CD14-positive monocyte (primary cell): ENCODE results near the gene SDF2. TPM values are rescaled to one million over a fixed set of nuclear protein-coding genes. Genes with fewer than 3 reads are reported as not detected.
A peak's percentile ranks its signal among the peaks of the same experiment; 100 is the strongest.

Experiments used
- DNase-seq, 3 donors: peaks; one replicate each; pipeline ENCODE4 v3.0.0-alpha.2; 2011 to 2022
- H2AFZ ChIP-seq: 2 replicates; pipeline ENCODE4 v1.6.0; 2012; ENCODE audit warnings: mild to moderate bottlenecking, low read depth, low read length, inconsistent platforms; ENCODE audit not compliant: insufficient read depth, poor library complexity, severe bottlenecking
- H3K27ac ChIP-seq, 2 donors: 1 replicate in 1 of 2; 2 replicates in 1 of 2; pipeline ENCODE4 v1.5.1; 2012 to 2013; ENCODE audit warnings: low read length in 2 of 2, control low read depth in 1 of 2, inconsistent platforms in 1 of 2, low read depth in 1 of 2, mild to moderate bottlenecking in 1 of 2
- H3K27me3 ChIP-seq, 2 donors: one replicate each; pipeline versions ENCODE4 v1.6.0 to v1.6.1; 2011 to 2013; ENCODE audit warnings: low read length in 2 of 2; ENCODE audit not compliant: control insufficient read depth in 2 of 2, insufficient read depth in 2 of 2
- H3K36me3 ChIP-seq, 2 donors: replicated peaks in 1 of 2; 1 replicate in 1 of 2; 2 replicates in 1 of 2; pipeline versions ENCODE4 v1.5.1 to v1.6.1; 2012 to 2013; ENCODE audit warnings: low read length in 2 of 2, control low read depth in 1 of 2, inconsistent platforms in 1 of 2, mild to moderate bottlenecking in 1 of 2; ENCODE audit not compliant: insufficient read depth in 2 of 2, control insufficient read depth in 1 of 2
- H3K4me1 ChIP-seq, 2 donors: 1 replicate in 1 of 2; 2 replicates in 1 of 2; pipeline versions ENCODE4 v1.5.1 to v1.6.1; 2012 to 2013; ENCODE audit warnings: low read length in 2 of 2, control low read depth in 1 of 2, inconsistent platforms in 1 of 2, mild to moderate bottlenecking in 1 of 2, moderate library complexity in 1 of 2; ENCODE audit not compliant: insufficient read depth in 2 of 2, control insufficient read depth in 1 of 2
- H3K4me2 ChIP-seq: replicated peaks from 2 replicates; pipeline ENCODE3; 2012; ENCODE audit warnings: low read length, moderate library complexity, mild to moderate bottlenecking; ENCODE audit not compliant: poor library complexity, severe bottlenecking; ENCODE audit errors: extremely low read depth
- H3K4me3 ChIP-seq, 3 experiments: fragments of 200-600 bp in 1 of 3; sonication (generic) in 1 of 3; replicated peaks in 1 of 3; 1 replicate in 2 of 3; 2 replicates in 1 of 3; pipeline ENCODE4 v1.5.1; 2011 to 2013; ENCODE audit warnings: low read length in 3 of 3, mild to moderate bottlenecking in 3 of 3, control low read depth in 2 of 3, low read depth in 2 of 3, inconsistent platforms in 1 of 3, moderate library complexity in 1 of 3
- H3K79me2 ChIP-seq: 2 replicates; pipeline ENCODE4 v1.6.0; 2012; ENCODE audit warnings: mild to moderate bottlenecking, control low read depth, inconsistent platforms, low read length, moderate library complexity; ENCODE audit not compliant: insufficient read depth
- H3K9ac ChIP-seq: 2 replicates; pipeline ENCODE4 v1.6.0; 2017; ENCODE audit warnings: low read length, mild to moderate bottlenecking; ENCODE audit not compliant: insufficient read depth, poor library complexity, severe bottlenecking
- H3K9me3 ChIP-seq, 2 donors: replicated peaks in 1 of 2; 1 replicate in 1 of 2; 2 replicates in 1 of 2; pipeline versions ENCODE4 v1.5.1 to v1.6.1; 2012 to 2013; ENCODE audit warnings: low read length in 2 of 2, control low read depth in 1 of 2; ENCODE audit not compliant: control insufficient read depth in 1 of 2, insufficient read depth in 1 of 2
- H4K20me1 ChIP-seq: 2 replicates; pipeline ENCODE4 v1.6.0; 2012; ENCODE audit warnings: mild to moderate bottlenecking, low read length, control low read depth, moderate library complexity; ENCODE audit not compliant: insufficient read depth
- H3K27ac Mint-ChIP-seq, 7 donors: one replicate each; pipeline ENCODE4 v1.8.0; 2020; ENCODE audit warnings: mild to moderate bottlenecking in 7 of 7, mixed read lengths in 7 of 7, moderate library complexity in 6 of 7, inconsistent platforms in 2 of 7
- H3K27me3 Mint-ChIP-seq, 3 donors: one replicate each; pipeline ENCODE4 v1.8.0; 2021 to 2022; ENCODE audit warnings: low read depth in 3 of 3, mild to moderate bottlenecking in 3 of 3, mixed read lengths in 3 of 3, moderate library complexity in 3 of 3, inconsistent platforms in 1 of 3
- H3K36me3 Mint-ChIP-seq, 2 donors: one replicate each; pipeline ENCODE4 v1.8.0; 2020; ENCODE audit warnings: mixed read lengths in 2 of 2, inconsistent platforms in 1 of 2, mild to moderate bottlenecking in 1 of 2
- H3K4me1 Mint-ChIP-seq: one replicate; pipeline ENCODE4 v1.8.0; 2020; ENCODE audit warnings: mild to moderate bottlenecking, mixed read lengths
- H3K4me3 Mint-ChIP-seq, 2 donors: one replicate each; pipeline ENCODE4 v1.8.0; 2020; ENCODE audit warnings: mild to moderate bottlenecking in 2 of 2, mixed read lengths in 2 of 2, moderate library complexity in 1 of 2
- H3K9me3 Mint-ChIP-seq, 7 donors: one replicate each; pipeline ENCODE4 v1.8.0; 2020 to 2022; ENCODE audit warnings: mixed read lengths in 7 of 7, mild to moderate bottlenecking in 6 of 7, moderate library complexity in 6 of 7, inconsistent platforms in 2 of 7
- CTCF ChIP-seq: fragments of 200-600 bp; IDR thresholded peaks from one replicate; pipeline ENCODE4 v1.8.0; 2022; ENCODE audit warnings: antibody characterized with exemption, mild to moderate bottlenecking
- WGBS: methylation state at CpG from one replicate; pipeline ENCODE4 v1.1.5; 2013; ENCODE audit warnings: missing lambda C conversion rate; ENCODE audit not compliant: insufficient coverage; 5-methylcytosine and 5-hydroxymethylcytosine counted together
- intact Hi-C, 2 donors: fragments of 100-400 bp; cut with micrococcal nuclease; formaldehyde crosslinking; loops; one replicate each; pipeline versions ENCODE4 v1.15.0 to v1.15.1; 2023
- polyA plus RNA-seq, 3 donors: library from polyadenylated mRNA; depleted of rRNA in 1 of 3; unstranded in 2 of 3; stranded (reverse) in 1 of 3; fragments of 300-500 nt in 2 of 3; fragments of >200 nt in 1 of 3; fragmentation: Illumina TruSeq in 2 of 3; gene quantifications; 1 replicate in 2 of 3; 2 replicates in 1 of 3; pipeline ENCODE4 v1.2.3, GENCODE V29; 2012 to 2021

Gene SDF2
- polyA plus RNA-seq, 3 donors = 52.9 to 103 (median 84.5) TPM

- Histone ChIP-seq H3K9ac (no peak overlapping the region), H4K20me1 (peaks cover 69% of the 10 kb centered on the region), H3K4me3 (no peak overlapping the region), H3K9me3 (no peaks in the 10 kb centered on the region), H3K4me2 (no peak overlapping the region), H3K4me1 (peaks cover 7% of the 10 kb centered on the region in 2 donors), H2AFZ (no peak overlapping the region), H3K27ac (no peak overlapping the region), H3K79me2 (peaks cover 61% of the 10 kb centered on the region), H3K36me3 (peaks cover 46 to 76% of the 10 kb centered on the region in 2 donors), H3K27me3 (no peaks in the 10 kb centered on the region)
- H3K9me3 Mint-ChIP-seq = no peaks in the 10 kb centered on the region
- no peak for TF ChIP-seq CTCF
- no peaks in the 10 kb centered on the region for H3K27me3 Mint-ChIP-seq
- intact Hi-C loops = no loop called here
- peak overlapping the region in 1 of 7 donors; percentile 68 for H3K27ac Mint-ChIP-seq
- H3K4me3 Mint-ChIP-seq = no peak overlapping the region
- WGBS = 80% methylated on average over 1 of the region's 1 CpG
- H3K36me3 Mint-ChIP-seq = peaks cover 50 to 52% of the 10 kb centered on the region in 2 donors
- peaks cover 20% of the 10 kb centered on the region for H3K4me1 Mint-ChIP-seq
- DNase-seq = no peak
Measured at GRCh38 chr17:28667870-28668269, 6.2 kb upstream of the SDF2 start.

GRCh38 chr17:28665994-28666393 lies 4.3 kb upstream of the SDF2 start:
- peaks cover 0 to 2% (median 0%) of the 10 kb centered on the region in 7 donors for H3K9me3 Mint-ChIP-seq
- peaks cover 0 to 2% (median 0%) of the 10 kb centered on the region in 3 donors for H3K27me3 Mint-ChIP-seq
- intact Hi-C loops = no loop called here
- Histone ChIP-seq H3K4me1 (peaks cover 15 to 16% of the 10 kb centered on the region in 2 donors), H3K79me2 (peaks cover 80% of the 10 kb centered on the region), H3K27ac (peak overlapping the region in 1 of 2 donors; percentile 44), H3K36me3 (peaks cover 27 to 57% of the 10 kb centered on the region in 2 donors), H3K4me2 (no peak overlapping the region), H3K9ac (no peak overlapping the region), H3K9me3 (no peaks in the 10 kb centered on the region), H4K20me1 (peaks cover 57% of the 10 kb centered on the region), H3K27me3 (no peaks in the 10 kb centered on the region), H2AFZ (no peak overlapping the region), H3K4me3 (no peak overlapping the region)
- peak overlapping the region; percentile 26 to 89 (median 70) for H3K27ac Mint-ChIP-seq
- peaks cover 27% of the 10 kb centered on the region for H3K4me1 Mint-ChIP-seq
- 78% methylated on average over 2 of the region's 2 CpGs for WGBS
- TF ChIP-seq CTCF = no peak
- no peak for DNase-seq
- peaks cover 31 to 36% of the 10 kb centered on the region in 2 donors for H3K36me3 Mint-ChIP-seq
- no peak overlapping the region for H3K4me3 Mint-ChIP-seq
